Ishikawa (cell line): ENCODE measurements around the gene DCBLD2.

ENCODE experiments used
- CEBPB ChIP-seq: IDR thresholded peaks from 2 replicates; pipeline ENCODE4 v1.6.1; 2012
- CREB1 ChIP-seq: IDR thresholded peaks from 2 replicates; pipeline ENCODE4 v1.6.1; 2012; ENCODE audit warnings: low read depth
- EGR1 ChIP-seq: IDR thresholded peaks from 2 replicates; pipeline ENCODE4 v1.6.1; 2012
- EP300 ChIP-seq: IDR thresholded peaks from 2 replicates; pipeline ENCODE4 v1.6.1; 2012; ENCODE audit warnings: borderline replicate concordance
- FOXM1 ChIP-seq: IDR thresholded peaks from 2 replicates; pipeline ENCODE4 v1.6.1; 2012; ENCODE audit warnings: low read depth, borderline replicate concordance
- MAX ChIP-seq: IDR thresholded peaks from 2 replicates; pipeline ENCODE4 v1.6.1; 2012
- NFIC ChIP-seq: IDR thresholded peaks from 2 replicates; pipeline ENCODE4 v1.6.1; 2012
- RAD21 ChIP-seq: IDR thresholded peaks from 2 replicates; pipeline ENCODE4 v1.6.1; 2012; ENCODE audit warnings: low read depth
- REST ChIP-seq: IDR thresholded peaks from 2 replicates; pipeline ENCODE4 v1.6.1; 2012; ENCODE audit warnings: low read depth, mild to moderate bottlenecking
- TAF1 ChIP-seq: IDR thresholded peaks from 2 replicates; pipeline ENCODE4 v1.6.1; 2012; ENCODE audit warnings: low read depth, mild to moderate bottlenecking
- TCF12 ChIP-seq: IDR thresholded peaks from 2 replicates; pipeline ENCODE4 v1.6.1; 2012; ENCODE audit warnings: low read depth
- TEAD4 ChIP-seq: IDR thresholded peaks from 2 replicates; pipeline ENCODE4 v1.6.1; 2012
- USF1 ChIP-seq: IDR thresholded peaks from 2 replicates; pipeline ENCODE4 v1.6.1; 2012
- YY1 ChIP-seq: IDR thresholded peaks from 2 replicates; pipeline ENCODE4 v1.6.1; 2012; ENCODE audit warnings: low read depth
- ZBTB7A ChIP-seq: IDR thresholded peaks from 2 replicates; pipeline ENCODE4 v1.6.1; 2012; ENCODE audit warnings: low read depth

The DCBLD2 gene

GRCh38 chr3:98763076-98763475 lies 138.4 kb downstream of the DCBLD2 start, which contains the start of gene ST3GAL6:
Gene ST3GAL6 (plus strand): TSS chr3:98763340. CDS start chr3:98768441, 5,101 bp downstream.
- no peak for TF ChIP-seq CREB1
- TF ChIP-seq EP300: no peak
- TF ChIP-seq FOXM1: no peak
- TF ChIP-seq MAX: no peak
- no peak for TF ChIP-seq CEBPB
- TF ChIP-seq ZBTB7A: no peak
- no peak for TF ChIP-seq EGR1
- no peak for TF ChIP-seq RAD21
- TF ChIP-seq TAF1: no peak
- TF ChIP-seq TEAD4: no peak
- no peak for TF ChIP-seq TCF12
- TF ChIP-seq REST: no peak
- no peak for TF ChIP-seq NFIC
- TF ChIP-seq YY1: no peak
- no peak for TF ChIP-seq USF1

GRCh38 chr3:98761643-98762229 lies 139.8 kb downstream of the DCBLD2 start:
- TF ChIP-seq TAF1 (no peak), RAD21 (no peak), NFIC (no peak), CREB1 (no peak), MAX (no peak), EP300 (no peak), USF1 (no peak), EGR1 (no peak), YY1 (no peak), TCF12 (no peak)

- TF ChIP-seq NFIC: no peak
- TF ChIP-seq REST: no peak
- TF ChIP-seq FOXM1: no peak
- no peak for TF ChIP-seq YY1
- no peak for TF ChIP-seq EGR1
- no peak for TF ChIP-seq TAF1
- TF ChIP-seq TCF12: no peak
Measured at GRCh38 chr3:98759629-98760028, 141.9 kb downstream of the DCBLD2 start.

- TF ChIP-seq RAD21 (no peak), TCF12 (no peak), CEBPB (no peak), NFIC (no peak), CREB1 (no peak), EGR1 (no peak)
Measured at GRCh38 chr3:98755601-98756000, 145.9 kb downstream of the DCBLD2 start.

- no peak for TF ChIP-seq TAF1
- no peak for TF ChIP-seq EP300
- no peak for TF ChIP-seq FOXM1
- no peak for TF ChIP-seq ZBTB7A
- no peak for TF ChIP-seq TCF12
- TF ChIP-seq CREB1: no peak
- TF ChIP-seq NFIC: no peak
- TF ChIP-seq USF1: no peak
- TF ChIP-seq RAD21: no peak
Measured at GRCh38 chr3:98754483-98754882, 147.0 kb downstream of the DCBLD2 start.
